K562 (cell line): Measurements from ENCODE around the gene RAI14. TPM values are rescaled to one million over a fixed set of nuclear protein-coding genes. Genes with fewer than 3 reads are reported as not detected.

Experiments
- ARID2 ChIP-seq: fragments of 450-650 bp; IDR thresholded peaks from 2 replicates; pipeline ENCODE4 v1.6.1; 2017; ENCODE audit warnings: antibody characterized with exemption, mild to moderate bottlenecking
- CBX8 ChIP-seq: fragments of 200-600 bp; sonication (generic); IDR thresholded peaks from 2 replicates; pipeline ENCODE4 v1.6.1; 2012; ENCODE audit warnings: borderline replicate concordance, mixed run types, low read depth, mild to moderate bottlenecking, moderate library complexity, mixed read lengths, low read length, control low read depth, inconsistent platforms; ENCODE audit not compliant: poor library complexity, severe bottlenecking; ENCODE audit errors: extremely low read depth
- CCAR2 ChIP-seq: fragments of 200-400 bp; formaldehyde crosslinking; IDR thresholded peaks from 2 replicates; pipeline ENCODE4 v1.6.1; 2017; ENCODE audit warnings: mild to moderate bottlenecking, low read depth, low read length
- CTCF ChIP-seq, 3 experiments: IDR thresholded peaks in 2 of 3; conservative IDR thresholded peaks in 1 of 3; 2 replicates each; pipeline ENCODE4 v1.5.1; 2011 to 2012; ENCODE audit warnings: low read length in 3 of 3, mild to moderate bottlenecking in 3 of 3, control low read depth in 2 of 3, improper control_type of control experiment in 1 of 3, inconsistent platforms in 1 of 3, low read depth in 1 of 3, mixed read lengths in 1 of 3, moderate library complexity in 1 of 3; ENCODE audit not compliant: insufficient read depth in 2 of 3
- CXXC5 ChIP-seq: fragments of 250-450 bp; sonication (Bioruptor Pico); IDR thresholded peaks from 2 replicates; pipeline ENCODE4 v1.8.0; 2022; ENCODE audit warnings: inconsistent platforms, mild to moderate bottlenecking, moderate library complexity
- DACH1 ChIP-seq: fragments of 450-650 bp; IDR thresholded peaks from 2 replicates; pipeline ENCODE4 v1.6.1; 2018; ENCODE audit not compliant: partially characterized antibody
- FOXA3 ChIP-seq, 2 experiments: fragments of 450-650 bp in 1 of 2; sonication (generic) in 1 of 2; formaldehyde crosslinking; IDR thresholded peaks in 1 of 2; conservative IDR thresholded peaks in 1 of 2; 2 replicates each; pipeline versions ENCODE4 v1.4.0 to v1.8.0; 2020 to 2022; ENCODE audit warnings: mild to moderate bottlenecking in 2 of 2, missing genetic modification reagents in 1 of 2
- GATAD2A ChIP-seq: fragments of 450-650 bp; IDR thresholded peaks from 2 replicates; pipeline ENCODE4 v1.6.1; 2017
- GTF2E2 ChIP-seq: fragments of 200-800 bp; sonication (Bioruptor generic); IDR thresholded peaks from 2 replicates; pipeline ENCODE4 v1.6.1; 2016; ENCODE audit warnings: missing genetic modification characterization, missing compliant biosample characterization
- MAFG ChIP-seq: fragments of 450-650 bp; conservative IDR thresholded peaks from 2 replicates; pipeline ENCODE4 v1.6.1; 2016; ENCODE audit warnings: missing genetic modification characterization, missing compliant biosample characterization
- MAZ ChIP-seq, 2 experiments: fragments of 450-650 bp in 1 of 2; sonication (generic) in 1 of 2; formaldehyde crosslinking; IDR thresholded peaks in 1 of 2; conservative IDR thresholded peaks in 1 of 2; 2 replicates each; pipeline versions ENCODE4 v1.4.0 to v1.5.0; 2020; ENCODE audit warnings: mild to moderate bottlenecking in 1 of 2, missing genetic modification reagents in 1 of 2
- NFIC ChIP-seq: fragments of 450-650 bp; IDR thresholded peaks from 2 replicates; pipeline ENCODE4 v1.6.1; 2017; ENCODE audit warnings: mild to moderate bottlenecking, inconsistent platforms
- NFRKB ChIP-seq: fragments of 450-650 bp; IDR thresholded peaks from 2 replicates; pipeline ENCODE4 v1.6.1; 2016; ENCODE audit warnings: low read depth
- PHF8 ChIP-seq: fragments of 200-600 bp; sonication (generic); IDR thresholded peaks from 2 replicates; pipeline ENCODE4 v1.6.1; 2012; ENCODE audit warnings: mixed run types, mild to moderate bottlenecking, inconsistent platforms, low read length, moderate library complexity, borderline replicate concordance
- POLR3A ChIP-seq: IDR thresholded peaks from 2 replicates; pipeline ENCODE4 v1.6.1; 2011; ENCODE audit warnings: borderline replicate concordance, mild to moderate bottlenecking, moderate library complexity; ENCODE audit not compliant: insufficient read length, insufficient read depth; ENCODE audit errors: extremely low read depth
- SMARCE1 ChIP-seq: fragments of 450-650 bp; IDR thresholded peaks from 2 replicates; pipeline ENCODE4 v1.7.1; 2016; ENCODE audit warnings: mild to moderate bottlenecking
- SP2 ChIP-seq: IDR thresholded peaks from 2 replicates; pipeline ENCODE4 v1.6.1; 2011; ENCODE audit warnings: mild to moderate bottlenecking, low read depth, low read length, moderate library complexity; ENCODE audit not compliant: poor library complexity, severe bottlenecking; ENCODE audit errors: extremely low read depth
- TAF15 ChIP-seq: fragments of 200-400 bp; formaldehyde crosslinking; IDR thresholded peaks from 2 replicates; pipeline ENCODE4 v1.6.1; 2017; ENCODE audit warnings: mild to moderate bottlenecking, low read depth, low read length, moderate library complexity
- ZNF133 ChIP-seq: fragments of 250-450 bp; sonication (Bioruptor Pico); IDR thresholded peaks from 2 replicates; pipeline ENCODE4 v1.4.0; 2020; ENCODE audit warnings: mild to moderate bottlenecking
- ZNF764 ChIP-seq: fragments of 250-450 bp; sonication (Bioruptor Pico); IDR thresholded peaks from 2 replicates; pipeline ENCODE4 v1.4.0; 2020; ENCODE audit warnings: low read depth, mild to moderate bottlenecking, moderate library complexity
- ZNF785 ChIP-seq: fragments of 250-450 bp; sonication (Bioruptor Pico); IDR thresholded peaks from 2 replicates; pipeline ENCODE4 v1.4.0; 2020; ENCODE audit warnings: mild to moderate bottlenecking
- polyA plus RNA-seq, 8 experiments: library from polyadenylated mRNA; depleted of rRNA in 4 of 8; stranded (reverse) in 5 of 8; unstranded in 3 of 8; fragments of >200 nt; fragmentation: Nextera tagmentation in 2 of 8; fragmentation: Illumina TruSeq in 1 of 8; extraction: Ambion mirVana in 2 of 8; extraction: Trizol in 1 of 8; gene quantifications; 2 replicates each; pipeline versions ENCODE4 v1.2.1 to v1.2.3, GENCODE V29; 2011 to 2014; ENCODE audit warnings: inconsistent platforms in 1 of 8, missing spikeins in 1 of 8
- total RNA-seq, 7 experiments: library from RNA; depleted of rRNA in 6 of 7; stranded (reverse); fragments of >200 nt in 6 of 7; fragmentation: Illumina TruSeq in 2 of 7; extraction: Trizol in 2 of 7; gene quantifications; 2 replicates each; pipeline versions ENCODE4 v1.2.1 to v1.2.3, GENCODE V29; 2011 to 2021; ENCODE audit warnings: low replicate concordance in 1 of 7
- TF ChIP-seq, protein P1 (sequence below): fragments of 200-800 bp; sonication (Bioruptor generic); IDR thresholded peaks from 2 replicates; pipeline ENCODE4 v1.6.1; 2017; ENCODE audit warnings: missing genetic modification characterization, missing compliant biosample characterization
- TF ChIP-seq, protein P2 (sequence below): fragments of 450-650 bp; IDR thresholded peaks from 2 replicates; pipeline ENCODE4 v1.7.1; 2018; ENCODE audit warnings: mild to moderate bottlenecking, low read depth; ENCODE audit not compliant: partially characterized antibody

RAI14 gene
- total and polyA plus RNA-seq, 9 of the 15 experiments (the other 6 are each of a cell fraction or from before 2014, with no cell fraction given): 11.3 to 82.5 (median 34.8) TPM

DNA sequence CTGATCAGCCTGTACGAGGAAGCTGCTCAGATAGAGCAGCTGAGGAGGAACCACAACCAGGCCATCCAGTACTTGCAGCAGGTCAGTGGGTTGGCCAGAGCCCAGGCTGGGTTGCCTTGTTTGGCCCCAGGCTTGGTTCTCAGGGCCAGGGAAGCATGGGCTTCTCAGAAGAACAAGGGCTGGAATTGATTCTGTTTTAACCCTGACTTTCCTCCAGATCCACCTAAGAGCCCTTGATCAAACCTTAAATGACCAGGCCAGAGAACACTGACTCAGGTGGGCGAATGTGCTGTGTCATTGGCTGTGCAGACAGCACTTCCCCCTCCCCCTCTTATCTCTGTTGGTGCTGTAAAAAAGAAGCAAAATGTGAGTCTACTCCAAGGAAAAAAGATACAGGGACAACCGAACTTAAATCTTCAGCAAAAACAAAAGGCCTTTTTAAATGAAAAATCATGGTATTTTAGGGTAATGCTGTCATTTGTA is 210.9 kb downstream of the RAI14 start (continued):
- TF ChIP-seq, protein P1, sequence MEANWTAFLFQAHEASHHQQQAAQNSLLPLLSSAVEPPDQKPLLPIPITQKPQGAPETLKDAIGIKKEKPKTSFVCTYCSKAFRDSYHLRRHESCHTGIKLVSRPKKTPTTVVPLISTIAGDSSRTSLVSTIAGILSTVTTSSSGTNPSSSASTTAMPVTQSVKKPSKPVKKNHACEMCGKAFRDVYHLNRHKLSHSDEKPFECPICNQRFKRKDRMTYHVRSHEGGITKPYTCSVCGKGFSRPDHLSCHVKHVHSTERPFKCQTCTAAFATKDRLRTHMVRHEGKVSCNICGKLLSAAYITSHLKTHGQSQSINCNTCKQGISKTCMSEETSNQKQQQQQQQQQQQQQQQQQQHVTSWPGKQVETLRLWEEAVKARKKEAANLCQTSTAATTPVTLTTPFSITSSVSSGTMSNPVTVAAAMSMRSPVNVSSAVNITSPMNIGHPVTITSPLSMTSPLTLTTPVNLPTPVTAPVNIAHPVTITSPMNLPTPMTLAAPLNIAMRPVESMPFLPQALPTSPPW: peak; percentile 53
- TF ChIP-seq CTCF (IDR thresholded peaks at IDR 0.05 in 2 of 3, conservative IDR thresholded peaks at IDR 0.05 in 1 of 3; ENCODE audit: insufficient read depth in 2 of 3, low read depth in 1 of 3, low read length in 3 of 3) (0 out of 6 replicates have a peak, but pooled peaks of 1 of the 3 experiments have one; percentile 0), SMARCE1 (peak; percentile 93), ARID2 (peak; percentile 47; the same call in 1 of the 2 replicates), POLR3A (no peak), FOXA3 (CRISPR knock-in tag; conservative IDR thresholded peaks at IDR 0.05 in 1 of 2, IDR thresholded peaks at IDR 0.05 in 1 of 2) (no peak), CXXC5 (CRISPR knock-in tag) (peak; percentile 60), ZNF785 (CRISPR knock-in tag) (no peak), NFRKB (0 out of 2 replicates have a peak, but pooled peaks have one; percentile 76), ZNF133 (no peak), MAFG (tag) (peak; percentile 99), GTF2E2 (tag) (no peak), MAZ (CRISPR knock-in tag; conservative IDR thresholded peaks at IDR 0.05 in 1 of 2, IDR thresholded peaks at IDR 0.05 in 1 of 2) (peak; percentile 35 to 44; a peak in 1 of 4 replicates), CCAR2 (no peak), PHF8 (peak; percentile 54; the same call in 1 of the 2 replicates), SP2 (no peak), GATAD2A (peak; percentile 39; the same call in 1 of the 2 replicates), NFIC (peak; percentile 57; the same call in 1 of the 2 replicates), DACH1 (no peak), ZNF764 (no peak), CBX8 (no peak), TAF15 (no peak)
- TF ChIP-seq, protein P2, sequence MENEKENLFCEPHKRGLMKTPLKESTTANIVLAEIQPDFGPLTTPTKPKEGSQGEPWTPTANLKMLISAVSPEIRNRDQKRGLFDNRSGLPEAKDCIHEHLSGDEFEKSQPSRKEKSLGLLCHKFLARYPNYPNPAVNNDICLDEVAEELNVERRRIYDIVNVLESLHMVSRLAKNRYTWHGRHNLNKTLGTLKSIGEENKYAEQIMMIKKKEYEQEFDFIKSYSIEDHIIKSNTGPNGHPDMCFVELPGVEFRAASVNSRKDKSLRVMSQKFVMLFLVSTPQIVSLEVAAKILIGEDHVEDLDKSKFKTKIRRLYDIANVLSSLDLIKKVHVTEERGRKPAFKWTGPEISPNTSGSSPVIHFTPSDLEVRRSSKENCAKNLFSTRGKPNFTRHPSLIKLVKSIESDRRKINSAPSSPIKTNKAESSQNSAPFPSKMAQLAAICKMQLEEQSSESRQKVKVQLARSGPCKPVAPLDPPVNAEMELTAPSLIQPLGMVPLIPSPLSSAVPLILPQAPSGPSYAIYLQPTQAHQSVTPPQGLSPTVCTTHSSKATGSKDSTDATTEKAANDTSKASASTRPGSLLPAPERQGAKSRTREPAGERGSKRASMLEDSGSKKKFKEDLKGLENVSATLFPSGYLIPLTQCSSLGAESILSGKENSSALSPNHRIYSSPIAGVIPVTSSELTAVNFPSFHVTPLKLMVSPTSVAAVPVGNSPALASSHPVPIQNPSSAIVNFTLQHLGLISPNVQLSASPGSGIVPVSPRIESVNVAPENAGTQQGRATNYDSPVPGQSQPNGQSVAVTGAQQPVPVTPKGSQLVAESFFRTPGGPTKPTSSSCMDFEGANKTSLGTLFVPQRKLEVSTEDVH: peak; percentile 61
